ENCODE data around the gene PLEKHG1.

Gene PLEKHG1

GRCh38 chr6:150620763-150621162, 21.1 kb downstream of the PLEKHG1 start:
- no peak for DNase-seq

- DNase-seq: no peak
Measured at GRCh38 chr6:150622476-150622875, 22.8 kb downstream of the PLEKHG1 start.

DNA sequence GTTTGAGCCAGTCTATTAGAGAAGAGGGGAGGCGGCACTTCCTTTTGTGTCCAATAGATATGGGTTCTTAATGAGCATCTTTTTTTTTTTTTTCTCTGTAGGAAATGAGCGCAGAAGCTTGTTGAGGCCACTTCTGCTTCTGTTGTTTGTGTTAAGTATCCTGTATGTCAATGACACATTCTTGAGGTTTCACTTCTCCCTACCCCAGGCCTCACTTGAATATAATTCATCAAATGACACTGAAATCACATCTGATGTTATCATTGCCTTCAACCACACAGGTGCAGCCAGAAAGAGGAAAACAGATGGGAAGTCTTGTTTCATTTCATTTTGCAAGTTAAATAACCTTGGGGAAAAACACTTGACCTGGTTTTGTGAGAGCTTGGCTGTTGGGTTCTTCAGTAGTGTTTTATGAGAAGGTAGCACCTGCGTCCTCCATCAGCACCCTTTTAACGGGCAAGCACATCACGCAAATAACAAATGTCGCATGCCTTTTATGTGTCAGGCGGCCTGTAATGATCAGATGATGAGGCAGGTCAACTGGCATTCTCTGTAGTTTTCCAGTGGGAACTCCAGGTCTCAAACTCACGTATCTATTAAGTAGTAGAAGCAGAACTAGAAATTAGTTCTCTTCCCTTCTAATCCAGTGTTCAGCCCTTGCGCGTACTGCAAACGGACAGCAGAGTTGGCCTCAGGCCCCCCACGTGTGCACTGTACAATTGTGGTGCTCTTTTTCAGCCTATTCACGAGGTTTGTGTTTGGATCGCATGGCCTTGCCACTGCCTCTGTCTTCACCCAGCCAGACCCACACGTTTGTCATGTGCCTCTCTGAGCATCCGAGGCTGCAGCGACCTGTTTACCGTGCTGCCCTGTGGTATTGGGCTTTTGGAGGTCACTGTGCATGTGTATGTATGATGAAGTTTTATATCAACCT, 23.5 kb downstream of the PLEKHG1 start:
- DNase-seq: no peak

GRCh38 chr6:150624191-150624590, 24.5 kb downstream of the PLEKHG1 start:
- no peak for DNase-seq

GRCh38 chr6:150625927-150626326, 26.2 kb downstream of the PLEKHG1 start:
- DNase-seq: no peak

DNA sequence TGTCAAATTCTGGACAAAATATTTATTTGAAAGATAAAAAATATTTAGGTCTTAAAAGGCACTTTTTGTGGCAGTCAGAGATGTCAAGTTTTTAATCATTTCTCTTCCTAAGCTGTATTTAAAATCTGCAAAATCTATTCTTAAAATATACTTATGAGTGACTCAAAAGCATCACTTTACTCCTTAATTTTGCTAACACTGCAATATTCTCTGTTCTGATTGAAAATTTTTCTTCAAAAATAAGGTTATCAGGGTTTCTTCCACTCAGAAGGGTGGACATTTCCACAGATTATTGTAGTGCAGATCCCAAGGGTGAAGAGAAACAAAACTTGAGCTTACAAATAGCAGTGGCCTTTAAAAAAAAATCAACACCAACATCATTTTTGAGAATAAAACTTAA, 27.5 kb downstream of the PLEKHG1 start:
- no peak for DNase-seq

GRCh38 chr6:150627585-150628025, 27.9 kb downstream of the PLEKHG1 start:
- no peak for DNase-seq

DNA sequence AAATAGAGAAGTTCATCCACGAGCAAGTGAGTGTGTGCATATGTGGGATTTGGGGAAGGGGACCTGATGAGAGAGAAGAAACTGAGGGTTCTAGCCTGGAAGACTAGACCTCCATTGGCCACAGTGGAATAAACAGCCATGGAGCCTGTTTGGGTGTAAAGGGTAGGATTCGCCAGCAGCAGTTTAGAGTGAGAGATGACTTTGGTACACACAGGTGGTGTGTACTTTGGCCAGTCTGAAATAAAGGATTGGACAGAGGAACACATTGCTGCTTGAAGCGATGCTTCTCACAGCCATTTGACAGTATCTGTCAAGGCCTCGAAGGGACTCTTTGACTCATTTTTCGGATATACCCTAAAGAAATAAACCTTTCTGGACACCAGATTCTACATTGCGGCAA, 29.2 kb downstream of the PLEKHG1 start:
- DNase-seq: no peak

- DNase-seq: no peak
Measured at GRCh38 chr6:150631283-150631983, 31.7 kb downstream of the PLEKHG1 start.

DNA sequence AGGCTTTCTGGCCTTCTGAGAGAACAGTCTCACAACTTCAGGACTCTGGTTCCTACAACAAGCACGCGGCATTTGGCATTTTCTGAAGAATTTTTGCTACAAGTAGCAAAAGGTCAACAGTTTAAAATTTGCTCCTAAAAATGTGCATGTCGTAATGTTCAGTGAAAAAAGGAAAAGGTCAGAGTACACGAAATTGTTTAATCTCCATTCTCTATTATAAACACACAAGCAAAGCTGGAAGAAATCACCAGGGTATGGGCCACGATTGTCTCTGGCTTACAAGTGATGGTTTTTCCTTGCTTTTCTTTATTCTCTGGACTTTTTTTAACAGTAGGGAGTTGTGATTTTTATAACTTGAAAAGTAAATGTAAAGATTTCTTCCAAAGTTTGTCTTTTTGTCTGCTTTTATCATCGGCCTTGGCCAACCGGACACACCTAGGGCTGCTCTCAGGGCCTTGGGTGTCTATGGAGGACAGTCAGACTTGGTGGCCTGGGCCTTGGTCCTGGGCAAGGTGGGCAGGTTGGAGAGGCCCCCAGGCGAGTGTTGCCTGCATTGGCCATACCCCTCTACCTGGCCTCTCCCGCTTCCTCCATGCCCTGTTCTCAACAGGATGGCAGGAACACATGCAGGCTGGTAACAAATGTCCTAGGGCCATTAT, 32.4 kb downstream of the PLEKHG1 start:
- no peak for DNase-seq

GRCh38 chr6:150632785-150633485, 33.2 kb downstream of the PLEKHG1 start:
- no peak for DNase-seq

DNA sequence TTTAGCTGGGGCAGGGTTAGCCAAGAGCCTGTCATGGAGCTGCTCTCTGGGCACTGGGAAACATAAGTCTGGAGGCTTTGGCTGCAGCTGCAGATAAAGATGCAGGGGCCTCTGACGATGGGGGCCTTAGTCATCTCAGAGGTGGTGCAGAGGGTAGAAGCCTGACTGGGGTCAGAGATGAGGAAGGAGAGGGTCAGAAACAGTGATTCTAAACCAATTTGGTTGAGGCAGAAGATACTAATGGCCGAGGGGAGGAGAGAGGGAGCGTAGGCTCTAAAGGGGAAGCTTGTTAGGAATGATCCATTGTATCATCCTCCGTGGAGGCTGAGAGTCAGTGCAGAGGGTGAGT, 33.8 kb downstream of the PLEKHG1 start:
- DNase-seq: no peak

GRCh38 chr6:150634176-150634963, 34.7 kb downstream of the PLEKHG1 start:
- DNase-seq: no peak

DNA sequence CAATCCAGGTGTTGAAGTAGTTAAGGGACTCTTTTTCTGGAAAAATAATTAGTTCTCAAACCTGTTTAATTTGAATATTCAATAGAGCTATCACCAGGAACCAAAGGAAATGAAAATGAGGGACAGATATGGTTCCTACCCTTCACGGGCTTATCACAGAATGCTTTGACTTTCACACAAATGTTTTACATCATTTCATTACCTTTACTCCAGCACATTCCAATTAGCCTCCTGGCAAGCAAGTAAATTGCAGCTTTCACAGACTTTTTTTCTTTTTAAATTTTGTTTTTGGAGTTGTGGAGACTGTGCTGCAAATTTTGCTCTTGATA, 35.2 kb downstream of the PLEKHG1 start:
- no peak for DNase-seq

- DNase-seq: no peak
Measured at GRCh38 chr6:150635906-150636514, 36.3 kb downstream of the PLEKHG1 start.

- no peak for DNase-seq
Measured at GRCh38 chr6:150636808-150637207, 37.1 kb downstream of the PLEKHG1 start.

GRCh38 chr6:150637266-150637665, 37.6 kb downstream of the PLEKHG1 start:
- no peak for DNase-seq

- no peak for DNase-seq
Measured at GRCh38 chr6:150638267-150638666, 38.6 kb downstream of the PLEKHG1 start.

- no peak for DNase-seq
Measured at GRCh38 chr6:150638765-150639164, 39.1 kb downstream of the PLEKHG1 start.

DNA sequence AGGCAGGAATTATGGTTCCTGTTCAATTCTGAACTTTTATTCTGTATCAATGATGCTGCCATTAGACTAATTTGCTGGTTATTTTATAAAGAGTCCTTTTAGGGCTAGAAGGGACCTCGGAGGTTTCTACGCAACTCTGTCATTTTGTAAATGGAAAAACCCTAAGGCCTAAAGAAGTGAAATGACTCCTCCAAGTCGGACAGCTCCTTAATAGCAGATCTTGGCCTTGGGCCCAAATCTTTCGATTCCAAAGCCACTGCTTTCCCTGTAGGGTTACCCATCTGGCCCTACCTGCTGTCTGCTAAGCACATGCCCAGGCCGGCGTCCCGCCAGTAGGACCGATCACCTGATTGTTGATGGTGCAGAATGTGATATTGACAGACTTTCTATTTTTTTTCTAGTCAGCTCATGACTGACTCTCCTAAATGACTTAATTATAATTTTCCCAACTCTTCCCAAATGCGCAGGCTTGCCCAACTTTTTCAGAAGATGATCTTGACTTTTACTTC, 40.2 kb downstream of the PLEKHG1 start:
- no peak for DNase-seq

GRCh38 chr6:150640556-150641209, 41.0 kb downstream of the PLEKHG1 start:
- no peak for DNase-seq

Data from NCI-H446 treated with DMSO at 0.1 percent for 48 hours (cell line).